HCT116 (cell line): ENCODE data around the gene PSMD12. TPM values are rescaled to one million over a fixed set of nuclear protein-coding genes. Genes with fewer than 3 reads are reported as not detected.

Experiments
- ATAC-seq: fragments of 200-7000 bp; cut with Tn5 transposase; 2 replicates; pipeline ENCODE4 v1.9.1; 2020; ENCODE audit warnings: mild to moderate bottlenecking, moderate library complexity
- BruUV-seq: library from RNA; stranded (reverse); fragments of 400-500 nt; replicated peaks from 2 replicates; lab custom pipeline; 2021; lab: Mats Ljungman, UMichigan
- CTCF ChIA-PET: fragments of 300-600 bp; sonication (Branson Sonifier 250); formaldehyde crosslinking; loops from one replicate; lab custom pipeline; 2021; ENCODE audit warnings: antibody characterized with exemption; lab: Charles Lee
- POLR2A ChIA-PET: fragments of 300-600, 350-600 bp; sonication (Branson Sonifier 250); formaldehyde crosslinking; loops from one replicate; lab custom pipeline; 2021; ENCODE audit warnings: antibody characterized with exemption; lab: Charles Lee
- RAD21 ChIA-PET, 2 experiments: fragments of 300-600 bp; sonication (Branson Sonifier 250); formaldehyde crosslinking; loops; one replicate each; lab custom pipeline; 2023; ENCODE audit warnings: low total read pairs in 2 of 2; ENCODE audit not compliant: uncharacterized antibody in 2 of 2, unreplicated experiment in 2 of 2, low non-redundant PET in 1 of 2; lab: Charles Lee
- DNase-seq: peaks from one replicate; pipeline ENCODE4 v3.0.0-alpha.2; 2010; ENCODE audit warnings: low read depth, low spot score
- H2AFZ ChIP-seq: fragments of 200-600 bp; shearing (Covaris generic), sonication (generic); 2 replicates; pipeline ENCODE4 v1.6.1; 2017; ENCODE audit warnings: low read depth, mixed run types, mixed read lengths, antibody characterized with exemption, low read length; ENCODE audit not compliant: poor library complexity, severe bottlenecking
- H3K27ac ChIP-seq: 2 replicates; pipeline ENCODE4 v1.5.1; 2012; ENCODE audit warnings: low read depth, low read length
- H3K27me3 ChIP-seq: fragments of 200-600 bp; sonication (generic); 2 replicates; pipeline ENCODE4 v1.6.1; 2016; ENCODE audit warnings: mixed run types, low read length, mixed read lengths; ENCODE audit not compliant: insufficient read depth
- H3K36me3 ChIP-seq, 2 experiments: fragments of 200-500 bp in 1 of 2; fragments of 200-600 bp in 1 of 2; sonication (Bioruptor generic) in 1 of 2; sonication (generic) in 1 of 2; 2 replicates each; pipeline versions ENCODE4 v1.5.1 to v1.6.1; 2014 to 2016; ENCODE audit warnings: low read length in 2 of 2, inconsistent platforms in 1 of 2, mixed read lengths in 1 of 2, mixed run types in 1 of 2; ENCODE audit not compliant: insufficient read depth in 2 of 2, control insufficient read depth in 1 of 2
- H3K4me1 ChIP-seq, 2 experiments: fragments of 200-600 bp in 1 of 2; sonication (generic) in 1 of 2; 2 replicates each; pipeline versions ENCODE4 v1.5.1 to v1.6.1; 2012 to 2017; ENCODE audit warnings: low read length in 2 of 2, inconsistent platforms in 1 of 2, mild to moderate bottlenecking in 1 of 2, mixed read lengths in 1 of 2, mixed run types in 1 of 2, moderate library complexity in 1 of 2; ENCODE audit not compliant: insufficient read depth in 2 of 2, control insufficient read depth in 1 of 2
- H3K4me2 ChIP-seq: fragments of 200-600 bp; sonication (generic); 2 replicates; pipeline ENCODE4 v1.6.1; 2017; ENCODE audit warnings: mixed run types, low read length, mixed read lengths
- H3K4me3 ChIP-seq, 2 experiments: fragments of 200-600 bp in 1 of 2; sonication (generic) in 1 of 2; replicated peaks in 1 of 2; 2 replicates each; pipeline ENCODE4 v1.5.1; 2011 to 2016; ENCODE audit warnings: low read length in 2 of 2, control low read depth in 1 of 2, low read depth in 1 of 2, mild to moderate bottlenecking in 1 of 2, mixed read lengths in 1 of 2, mixed run types in 1 of 2
- H3K79me2 ChIP-seq: fragments of 200-600 bp; sonication (generic); 2 replicates; pipeline ENCODE4 v1.6.1; 2017; ENCODE audit warnings: mild to moderate bottlenecking, mixed run types, low read length, moderate library complexity, mixed read lengths; ENCODE audit not compliant: insufficient read depth
- H3K9ac ChIP-seq: fragments of 200-600 bp; sonication (generic); 2 replicates; pipeline ENCODE4 v1.6.1; 2016; ENCODE audit warnings: low read length, mixed read lengths
- H3K9me2 ChIP-seq: fragments of 200-600 bp; sonication (generic), shearing (Covaris generic); 2 replicates; pipeline ENCODE4 v1.6.1; 2017; ENCODE audit warnings: mixed run types, mild to moderate bottlenecking, moderate library complexity; ENCODE audit not compliant: insufficient read depth
- H3K9me3 ChIP-seq, 2 experiments: fragments of 200-500 bp in 1 of 2; fragments of 200-600 bp in 1 of 2; sonication (Bioruptor generic) in 1 of 2; sonication (generic) in 1 of 2; 2 replicates each; pipeline ENCODE4 v1.6.1; 2014 to 2017; ENCODE audit warnings: low read length in 2 of 2, mixed read lengths in 2 of 2, inconsistent platforms in 1 of 2, low read depth in 1 of 2, mild to moderate bottlenecking in 1 of 2, mixed run types in 1 of 2, moderate library complexity in 1 of 2; ENCODE audit not compliant: control insufficient read depth in 1 of 2, insufficient read depth in 1 of 2
- H4K20me1 ChIP-seq: fragments of 200-600 bp; sonication (generic), shearing (Covaris generic); 2 replicates; pipeline ENCODE4 v1.6.1; 2017; ENCODE audit warnings: mixed run types, mild to moderate bottlenecking, moderate library complexity; ENCODE audit not compliant: insufficient read depth
- ATF3 ChIP-seq: IDR thresholded peaks from 2 replicates; pipeline ENCODE4 v1.6.1; 2012
- CBX3 ChIP-seq: IDR thresholded peaks from 2 replicates; pipeline ENCODE4 v1.6.1; 2012; ENCODE audit warnings: low read depth
- CEBPB ChIP-seq: IDR thresholded peaks from 2 replicates; pipeline ENCODE4 v1.6.1; 2012; ENCODE audit warnings: low read depth
- ELF1 ChIP-seq: IDR thresholded peaks from 2 replicates; pipeline ENCODE4 v1.6.1; 2012; ENCODE audit warnings: low read depth, borderline replicate concordance
- EZH2phosphoT487 ChIP-seq: fragments of 200-600 bp; IDR thresholded peaks from 2 replicates; pipeline ENCODE4 v1.6.1; 2018; ENCODE audit warnings: antibody characterized with exemption, borderline replicate concordance
- FOSL1 ChIP-seq: IDR thresholded peaks from 2 replicates; pipeline ENCODE4 v1.6.1; 2012; ENCODE audit warnings: low read depth
- JUND ChIP-seq: IDR thresholded peaks from 2 replicates; pipeline ENCODE4 v1.6.1; 2012
- SP1 ChIP-seq: IDR thresholded peaks from 2 replicates; pipeline ENCODE4 v1.6.1; 2012; ENCODE audit warnings: low read depth
- SRF ChIP-seq: IDR thresholded peaks from 2 replicates; pipeline ENCODE4 v1.6.1; 2012; ENCODE audit warnings: low read depth
- YY1 ChIP-seq: IDR thresholded peaks from 2 replicates; pipeline ENCODE4 v1.6.1; 2011; ENCODE audit warnings: low read length, low read depth, moderate library complexity, mild to moderate bottlenecking; ENCODE audit not compliant: insufficient replicate concordance; ENCODE audit errors: extremely low read depth
- ZBTB33 ChIP-seq: IDR thresholded peaks from 2 replicates; pipeline ENCODE4 v1.6.1; 2011; ENCODE audit warnings: mild to moderate bottlenecking, low read length, moderate library complexity; ENCODE audit not compliant: insufficient replicate concordance; ENCODE audit errors: extremely low read depth
- ZFX ChIP-seq: fragments of 450-650 bp; IDR thresholded peaks from 2 replicates; pipeline ENCODE4 v1.6.1; 2017
- intact Hi-C: fragments of 100-400 bp; cut with micrococcal nuclease; formaldehyde crosslinking; loops from 2 replicates; pipeline ENCODE4 v1.10.0; 2022
- total RNA-seq: library from RNA; stranded (reverse); gene quantifications from one replicate; pipeline ENCODE4 v1.2.1, GENCODE V29; 2021; ENCODE audit not compliant: unreplicated experiment

PSMD12 gene
- total RNA-seq, 1 experiment from 2014 or later: 115 TPM

GRCh38 chr17:67374329-67375053 is 8.1 kb upstream of the PSMD12 start (continued):
- no peak for TF ChIP-seq ZBTB33
- TF ChIP-seq SRF: no peak
- TF ChIP-seq FOSL1: no peak
- no peak for TF ChIP-seq ELF1
- TF ChIP-seq CEBPB: no peak
- TF ChIP-seq ATF3: no peak
- TF ChIP-seq JUND: no peak
- no peak for TF ChIP-seq EZH2phosphoT487
- TF ChIP-seq ZFX: no peak
- peak; percentile 70 for TF ChIP-seq CBX3
- peak; percentile 59 for TF ChIP-seq YY1

GRCh38 chr17:67372751-67373150 is 6.4 kb upstream of the PSMD12 start:
- DNase-seq: no peak
- Histone ChIP-seq H3K9me2 (no peaks in the 10 kb centered on the region), H3K27me3 (no peaks in the 10 kb centered on the region), H3K4me2 (peak overlapping the region; percentile 34), H4K20me1 (no peaks in the 10 kb centered on the region), H3K9ac (no peak overlapping the region; the same call in 1 of the 2 replicates), H3K27ac (no peak overlapping the region), H3K4me3 (peak overlapping the region in 1 of 2 experiments; percentile 5; a peak in 1 of 4 replicates), H3K36me3 (no peaks in the 10 kb centered on the region), H2AFZ (peak overlapping the region; percentile 76), H3K9me3 (no peaks in the 10 kb centered on the region), H3K4me1 (peaks cover 21 to 40% of the 10 kb centered on the region in 2 experiments), H3K79me2 (peaks cover 4% of the 10 kb centered on the region; the same call in 1 of the 2 replicates)
- POLR2A ChIA-PET: no interaction called here
- RAD21 ChIA-PET: interaction anchor here in 1 of 2 experiments (0.7 kb wide), 1 partner anchor 315 kb away, joined by 4 read pairs; no protein-coding TSS in a partner anchor
- TF ChIP-seq FOSL1 (0 out of 2 replicates have a peak, but pooled peaks have one; percentile 31), SP1 (peak; percentile 17; the same call in 1 of the 2 replicates), JUND (no peak)
- no TSS peak for BruUV-seq
- intact Hi-C loops: no loop called here
- CTCF ChIA-PET: interaction anchor here (1.4 to 4.7 kb wide), 2 partner anchors 14 to 229 kb away, joined by 4 to 41 read pairs; no protein-coding TSS in a partner anchor
- no peak for ATAC-seq
